Fibroblast of villous mesenchyme (primary cell): ENCODE data around the gene C10orf62. TPM values are rescaled to one million over a fixed set of nuclear protein-coding genes. Genes with fewer than 3 reads are reported as not detected.

Source experiments
- DNase-seq: peaks from one replicate; pipeline ENCODE4 v3.0.0-alpha.2; 2010; ENCODE audit warnings: low read depth
- H3K4me3 ChIP-seq: 2 replicates; pipeline ENCODE4 v1.5.1; 2011; ENCODE audit warnings: low read depth, mild to moderate bottlenecking, low read length
- CTCF ChIP-seq: IDR thresholded peaks from 2 replicates; pipeline ENCODE4 v1.5.1; 2012; ENCODE audit warnings: low read depth, mild to moderate bottlenecking, low read length; ENCODE audit not compliant: insufficient read depth
- total RNA-seq: library from RNA; depleted of rRNA; stranded (reverse); fragments of >200 nt; gene quantifications from 2 replicates; pipeline ENCODE4 v1.2.3, GENCODE V29; 2012

C10orf62 gene
- total RNA-seq, 1 donor = not detected

- no peak within 1 kb of the TSS for H3K4me3 ChIP-seq
- TF ChIP-seq CTCF = no peak
- peak; percentile 41 for DNase-seq
These were observed 5.3 kb upstream of the C10orf62 start, which contains the start of gene HOGA1 for GRCh38 chr10:97584060-97584797. HOGA1 (plus strand) TSS chr10:97584389; CDS start chr10:97584704, 315 bp downstream.

DNA sequence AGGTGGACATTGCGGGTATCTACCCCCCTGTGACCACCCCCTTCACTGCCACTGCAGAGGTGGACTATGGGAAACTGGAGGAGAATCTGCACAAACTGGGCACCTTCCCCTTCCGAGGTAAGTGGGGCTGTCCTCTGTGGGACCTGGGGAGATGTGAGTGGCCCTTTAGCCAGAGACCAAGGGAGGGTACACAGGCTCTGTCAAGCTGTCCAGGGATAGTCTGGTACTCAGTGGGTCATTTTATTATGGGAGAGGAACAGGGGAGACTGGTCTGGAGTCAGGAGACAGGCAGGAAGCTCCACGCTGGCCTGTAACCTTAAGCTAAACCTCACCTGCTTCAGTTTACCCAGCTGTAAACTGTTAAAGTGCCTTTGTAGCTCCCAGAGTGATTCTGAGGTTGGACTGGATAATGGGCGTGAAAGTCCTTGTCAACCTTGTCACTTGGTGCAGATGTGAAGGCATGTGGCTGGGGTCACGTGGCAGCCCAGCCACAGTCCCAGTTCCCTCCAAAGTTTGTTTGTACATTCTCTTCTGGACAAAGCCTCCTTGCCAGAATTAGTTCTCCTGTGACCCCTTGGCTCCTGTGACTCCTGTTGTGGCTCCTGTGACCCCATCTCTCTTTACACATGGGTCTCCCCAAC lies 4.6 kb upstream of the C10orf62 start:
- TF ChIP-seq CTCF = no peak

DNA sequence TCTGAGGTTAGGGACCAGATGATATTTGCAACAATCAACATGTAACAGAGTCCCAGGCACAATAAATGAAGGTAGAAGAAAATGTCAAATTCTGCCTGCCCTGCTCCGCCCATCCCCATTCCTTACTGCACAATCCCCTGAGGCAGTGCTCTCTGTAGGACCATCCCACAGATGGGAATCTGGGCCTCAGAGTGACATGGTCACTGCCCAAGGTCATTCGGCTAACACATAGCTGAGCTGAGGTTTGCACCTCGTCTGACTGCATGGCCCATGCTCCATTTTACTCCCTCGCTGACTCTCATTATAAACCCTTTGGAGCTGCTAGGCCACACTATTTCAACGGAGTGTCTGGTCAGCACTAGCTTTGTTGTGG lies 4.1 kb upstream of the C10orf62 start:
- DNase-seq = no peak
- TF ChIP-seq CTCF = no peak
- H3K4me3 ChIP-seq = no peak overlapping the region

More for the DNA sequence above, 4.6 kb upstream of the C10orf62 start:
- H3K4me3 ChIP-seq = no peak overlapping the region
- no peak for DNase-seq

DNA sequence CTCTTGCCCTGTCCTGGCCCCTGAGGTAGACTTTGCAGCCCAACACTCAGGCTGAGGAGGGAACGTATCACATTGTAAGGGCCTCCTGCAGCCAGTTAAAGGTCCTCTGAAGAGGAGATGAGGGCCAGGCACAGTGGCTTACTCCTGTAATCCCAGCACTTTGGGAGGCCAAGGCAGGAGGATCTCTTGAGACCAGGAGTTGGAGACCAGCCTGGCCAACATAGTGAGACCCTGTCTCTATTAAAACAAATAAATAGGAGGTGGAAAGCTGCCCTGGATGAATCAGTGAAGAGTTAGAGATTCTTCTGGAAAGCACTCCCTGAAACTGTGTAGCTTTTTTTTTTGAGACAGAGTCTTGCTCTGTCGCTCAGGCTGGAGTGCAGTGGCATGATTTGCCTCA lies 2.3 kb upstream of the C10orf62 start:
- no peak for DNase-seq
- no peak overlapping the region for H3K4me3 ChIP-seq
- no peak for TF ChIP-seq CTCF

- no peak overlapping the region for H3K4me3 ChIP-seq
- no peak for DNase-seq
- TF ChIP-seq CTCF = no peak
These were observed 694 bp downstream of the C10orf62 start for GRCh38 chr10:97590082-97590747.

DNA sequence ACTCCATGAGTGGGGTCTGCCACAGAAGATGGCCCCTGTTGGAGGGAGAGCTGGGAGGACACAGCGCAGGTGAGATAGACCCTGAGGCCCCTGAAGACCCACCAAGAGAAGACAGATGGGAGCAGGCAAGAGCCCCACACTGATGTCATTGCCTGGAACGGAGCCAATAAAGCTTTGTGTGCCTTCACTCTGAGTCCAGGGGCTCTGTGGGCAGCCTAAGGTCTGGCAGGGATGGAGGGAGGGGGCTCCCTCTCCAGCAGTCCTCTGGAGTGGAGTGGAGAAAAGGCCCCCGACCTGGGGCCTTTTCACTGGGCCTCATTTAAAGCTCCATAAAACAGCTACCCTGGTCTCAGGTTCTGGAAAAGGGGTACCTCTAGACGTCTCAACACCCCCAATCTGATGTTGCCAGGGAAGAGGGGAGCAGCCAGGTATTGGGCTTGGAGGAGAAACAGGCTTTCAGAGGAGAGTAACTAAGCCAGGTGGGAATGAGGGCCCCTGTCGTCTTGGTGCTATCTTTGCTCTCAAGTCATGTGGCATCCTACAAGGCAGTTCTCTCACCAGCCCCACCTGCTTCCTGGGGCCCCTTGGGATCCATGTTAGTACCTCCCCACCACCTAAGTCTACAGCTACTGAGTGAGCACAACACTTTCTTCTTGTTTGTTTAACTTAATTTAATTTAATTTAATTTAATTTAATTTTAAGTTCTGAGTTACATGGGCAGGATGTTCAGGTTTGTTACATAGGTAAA lies 1.4 kb downstream of the C10orf62 start:
- no peak overlapping the region for H3K4me3 ChIP-seq
- TF ChIP-seq CTCF = no peak
- no peak for DNase-seq
